Measurements from ENCODE around the gene MYO15B.

The MYO15B gene

GRCh38 chr17:75673487-75673886, 85.9 kb downstream of the MYO15B start:
- no peak overlapping the region for H3K4me3 ChIP-seq (ENCODE audit: control insufficient read depth, low read depth, low read length)
- no peak for TF ChIP-seq CTCF (conservative IDR thresholded peaks at IDR 0.05; ENCODE audit: control insufficient read depth, insufficient read depth, low read depth, low read length)
- no peak for DNase-seq (ENCODE audit: low read depth)

All from fibroblast of mammary gland (primary cell).